HG03108 (cell line): ENCODE results near the gene C2orf78.

Source experiments
- ATAC-seq: cut with Tn5 transposase; IDR thresholded peaks from one replicate; pipeline ENCODE4 v1.9.1; 2021; ENCODE audit warnings: moderate library complexity; ENCODE audit not compliant: unreplicated experiment

C2orf78 gene

GRCh38 chr2:73837847-73838585 is 54.0 kb downstream of the C2orf78 start:
- ATAC-seq: no peak

- ATAC-seq: no peak
Observed at GRCh38 chr2:73838889-73839534, 55.0 kb downstream of the C2orf78 start.

- ATAC-seq: no peak
Observed at GRCh38 chr2:73839653-73840411, 55.8 kb downstream of the C2orf78 start.

- ATAC-seq: no peak
Observed at GRCh38 chr2:73841912-73842738, 58.1 kb downstream of the C2orf78 start.

GRCh38 chr2:73842739-73843019 is 58.7 kb downstream of the C2orf78 start:
- no peak for ATAC-seq

- no peak for ATAC-seq
Observed at GRCh38 chr2:73844087-73844486, 60.1 kb downstream of the C2orf78 start.

- no peak for ATAC-seq
Observed at GRCh38 chr2:73850009-73850408, 66.0 kb downstream of the C2orf78 start.

GRCh38 chr2:73851274-73851673 is 67.3 kb downstream of the C2orf78 start:
- ATAC-seq: no peak

- no peak for ATAC-seq
Observed at GRCh38 chr2:73852020-73852419, 68.0 kb downstream of the C2orf78 start.

GRCh38 chr2:73855526-73855925 is 71.5 kb downstream of the C2orf78 start:
- no peak for ATAC-seq

GRCh38 chr2:73856214-73856613 is 72.2 kb downstream of the C2orf78 start:
- ATAC-seq: no peak

GRCh38 chr2:73859721-73860586 is 76.0 kb downstream of the C2orf78 start:
- no peak for ATAC-seq

- no peak for ATAC-seq
Observed at GRCh38 chr2:73862987-73863386, 79.0 kb downstream of the C2orf78 start.
